ENCODE measurements around the gene PARVG.

The PARVG gene

DNA sequence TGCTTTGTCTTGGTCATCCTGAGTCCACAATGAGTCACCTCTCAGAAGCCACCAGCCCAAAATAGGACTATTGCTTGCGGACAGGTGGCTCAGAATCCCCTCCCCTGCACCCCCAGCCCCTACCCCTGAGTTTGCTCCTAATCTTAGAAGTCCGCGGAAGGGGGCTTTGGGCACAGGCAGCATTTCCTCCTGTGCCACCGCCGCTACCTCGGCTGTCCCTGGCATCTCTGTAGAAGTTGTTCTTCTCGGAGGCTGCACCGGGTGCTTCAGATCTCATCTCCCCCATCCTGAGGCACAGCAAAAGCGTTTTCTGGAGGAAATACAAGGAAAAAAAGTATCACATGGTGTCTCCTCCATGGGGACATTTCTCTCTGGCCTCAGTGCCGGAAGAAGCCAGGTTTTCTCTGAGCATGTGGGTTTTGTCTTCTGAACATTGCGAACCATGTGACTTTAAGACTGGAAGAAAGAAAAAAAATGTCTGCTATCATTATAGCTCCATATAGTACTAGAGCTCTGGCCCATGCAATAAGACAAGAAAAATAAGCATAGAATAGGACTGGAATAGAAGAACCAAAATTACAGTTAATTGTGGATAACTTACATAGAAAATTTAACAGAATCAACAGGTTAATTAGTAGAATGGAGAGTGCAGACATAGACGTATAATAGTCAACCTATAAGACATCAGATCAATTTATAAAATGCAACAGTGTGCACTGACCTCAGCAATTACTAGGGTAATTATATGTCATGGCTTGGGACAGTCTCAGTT, 68.8 kb downstream of the PARVG start:
- no peak overlapping the region for H3K9ac ChIP-seq (ENCODE audit: low read length)
- H3K9me2 ChIP-seq (replicated peaks; ENCODE audit: insufficient read depth, low read length) = no peaks in the 10 kb centered on the region
- no peaks in the 10 kb centered on the region for H3K4me1 ChIP-seq (ENCODE audit: low read length)
- H3K9me3 ChIP-seq (replicated peaks; ENCODE audit: insufficient read depth, low read length) = no peaks in the 10 kb centered on the region
- H2AFZ ChIP-seq (ENCODE audit: low read length) = no peak overlapping the region
- TF ChIP-seq, protein P1, sequence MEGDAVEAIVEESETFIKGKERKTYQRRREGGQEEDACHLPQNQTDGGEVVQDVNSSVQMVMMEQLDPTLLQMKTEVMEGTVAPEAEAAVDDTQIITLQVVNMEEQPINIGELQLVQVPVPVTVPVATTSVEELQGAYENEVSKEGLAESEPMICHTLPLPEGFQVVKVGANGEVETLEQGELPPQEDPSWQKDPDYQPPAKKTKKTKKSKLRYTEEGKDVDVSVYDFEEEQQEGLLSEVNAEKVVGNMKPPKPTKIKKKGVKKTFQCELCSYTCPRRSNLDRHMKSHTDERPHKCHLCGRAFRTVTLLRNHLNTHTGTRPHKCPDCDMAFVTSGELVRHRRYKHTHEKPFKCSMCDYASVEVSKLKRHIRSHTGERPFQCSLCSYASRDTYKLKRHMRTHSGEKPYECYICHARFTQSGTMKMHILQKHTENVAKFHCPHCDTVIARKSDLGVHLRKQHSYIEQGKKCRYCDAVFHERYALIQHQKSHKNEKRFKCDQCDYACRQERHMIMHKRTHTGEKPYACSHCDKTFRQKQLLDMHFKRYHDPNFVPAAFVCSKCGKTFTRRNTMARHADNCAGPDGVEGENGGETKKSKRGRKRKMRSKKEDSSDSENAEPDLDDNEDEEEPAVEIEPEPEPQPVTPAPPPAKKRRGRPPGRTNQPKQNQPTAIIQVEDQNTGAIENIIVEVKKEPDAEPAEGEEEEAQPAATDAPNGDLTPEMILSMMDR (IDR thresholded peaks at IDR 0.05; ENCODE audit: low read length) = no peak
- no peak for TF ChIP-seq EZH2 (optimal IDR thresholded peaks at IDR 0.05; ENCODE audit: low read depth, low read length)
- no peak for TF ChIP-seq EZH2phosphoT487 (IDR thresholded peaks at IDR 0.05; ENCODE audit: low read length)
- H4K20me1 ChIP-seq (ENCODE audit: insufficient read depth, low read length) = no peaks in the 10 kb centered on the region
- no peak overlapping the region for H3K27ac ChIP-seq (ENCODE audit: low read length)
- H3F3A ChIP-seq (ENCODE audit: insufficient read depth, low read length) = no peaks in the 10 kb centered on the region
- DNase-seq = no peak
- no peaks in the 10 kb centered on the region for H3K79me2 ChIP-seq (ENCODE audit: low read length)
- H3K27me3 ChIP-seq (replicated peaks; ENCODE audit: insufficient read depth, low read length) = peaks cover 97% of the 10 kb centered on the region
- no peaks in the 10 kb centered on the region for H3K36me3 ChIP-seq (replicated peaks; ENCODE audit: insufficient read depth, low read length)
- no peak overlapping the region for H3K4me2 ChIP-seq (ENCODE audit: low read depth, low read length)
- H3K4me3 ChIP-seq (ENCODE audit: low read length) = no peak overlapping the region

DNA sequence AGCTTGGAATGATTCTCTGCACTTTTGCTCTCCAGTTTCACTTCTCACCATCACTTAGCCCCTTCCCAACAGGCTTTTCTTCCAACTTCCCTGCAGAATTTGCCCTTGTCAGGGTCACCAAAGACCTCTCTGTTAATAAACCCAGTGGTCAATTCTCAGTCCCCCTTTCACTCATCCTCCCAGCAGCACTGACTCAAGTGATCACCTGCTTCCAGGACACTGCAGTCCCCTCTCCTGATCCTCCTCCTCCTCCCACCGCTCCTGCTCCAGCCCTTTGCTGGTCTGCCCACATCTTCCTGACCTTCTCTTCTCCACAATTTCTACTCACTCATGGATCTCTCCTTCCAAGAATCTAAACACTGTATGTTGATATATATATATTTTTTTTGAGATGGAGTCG, 74.1 kb downstream of the PARVG start:
- Histone ChIP-seq H3K27ac (ENCODE audit: low read length) (no peak overlapping the region), H2AFZ (ENCODE audit: low read length) (no peak overlapping the region), H3K4me1 (ENCODE audit: low read length) (no peaks in the 10 kb centered on the region), H4K20me1 (ENCODE audit: insufficient read depth, low read length) (no peaks in the 10 kb centered on the region), H3F3A (ENCODE audit: insufficient read depth, low read length) (no peaks in the 10 kb centered on the region), H3K4me2 (ENCODE audit: low read depth, low read length) (no peak overlapping the region), H3K27me3 (replicated peaks; ENCODE audit: insufficient read depth, low read length) (peaks cover 80% of the 10 kb centered on the region), H3K36me3 (replicated peaks; ENCODE audit: insufficient read depth, low read length) (no peaks in the 10 kb centered on the region), H3K79me2 (ENCODE audit: low read length) (no peaks in the 10 kb centered on the region), H3K9me2 (replicated peaks; ENCODE audit: insufficient read depth, low read length) (no peaks in the 10 kb centered on the region), H3K4me3 (ENCODE audit: low read length) (no peak overlapping the region), H3K9me3 (replicated peaks; ENCODE audit: insufficient read depth, low read length) (no peaks in the 10 kb centered on the region), H3K9ac (ENCODE audit: low read length) (no peak overlapping the region)
- no peak for TF ChIP-seq EZH2phosphoT487 (IDR thresholded peaks at IDR 0.05; ENCODE audit: low read length)
- TF ChIP-seq EZH2 (optimal IDR thresholded peaks at IDR 0.05; ENCODE audit: low read depth, low read length) = no peak
- TF ChIP-seq, protein P1 (IDR thresholded peaks at IDR 0.05; ENCODE audit: low read length) = no peak
- DNase-seq = no peak

DNA sequence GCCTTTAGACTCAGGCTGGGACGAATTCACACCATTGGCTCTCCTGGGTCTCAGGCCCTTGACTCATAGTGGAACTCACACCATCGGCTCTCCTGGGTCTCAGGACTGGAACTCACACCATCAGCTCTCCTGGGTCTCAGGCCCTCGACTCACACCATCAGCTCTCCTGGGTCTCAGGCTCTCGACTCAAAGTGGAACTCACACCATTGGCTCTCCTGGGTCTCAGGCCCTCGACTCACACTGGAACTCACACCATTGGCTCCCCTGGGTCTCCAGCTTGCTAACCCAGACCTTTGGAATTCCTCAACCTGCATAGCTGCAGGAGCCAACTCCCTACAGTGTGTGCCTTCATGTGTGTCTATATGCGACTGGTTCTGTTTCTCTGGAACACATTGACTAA, 75.4 kb downstream of the PARVG start:
- H3K9ac ChIP-seq (ENCODE audit: low read length) = no peak overlapping the region
- H3K27ac ChIP-seq (ENCODE audit: low read length) = no peak overlapping the region
- H3K27me3 ChIP-seq (replicated peaks; ENCODE audit: insufficient read depth, low read length) = peaks cover 72% of the 10 kb centered on the region
- H3K9me3 ChIP-seq (replicated peaks; ENCODE audit: insufficient read depth, low read length) = no peaks in the 10 kb centered on the region
- no peak overlapping the region for H3K4me2 ChIP-seq (ENCODE audit: low read depth, low read length)
- no peaks in the 10 kb centered on the region for H3K4me1 ChIP-seq (ENCODE audit: low read length)
- no peaks in the 10 kb centered on the region for H3K79me2 ChIP-seq (ENCODE audit: low read length)
- DNase-seq = no peak
- no peaks in the 10 kb centered on the region for H3F3A ChIP-seq (ENCODE audit: insufficient read depth, low read length)
- no peaks in the 10 kb centered on the region for H3K36me3 ChIP-seq (replicated peaks; ENCODE audit: insufficient read depth, low read length)
- H2AFZ ChIP-seq (ENCODE audit: low read length) = no peak overlapping the region
- no peaks in the 10 kb centered on the region for H4K20me1 ChIP-seq (ENCODE audit: insufficient read depth, low read length)
- TF ChIP-seq, protein P1 (IDR thresholded peaks at IDR 0.05; ENCODE audit: low read length) = no peak
- TF ChIP-seq EZH2phosphoT487 (IDR thresholded peaks at IDR 0.05; ENCODE audit: low read length) (no peak), EZH2 (optimal IDR thresholded peaks at IDR 0.05; ENCODE audit: low read depth, low read length) (no peak)
- no peaks in the 10 kb centered on the region for H3K9me2 ChIP-seq (replicated peaks; ENCODE audit: insufficient read depth, low read length)
- no peak overlapping the region for H3K4me3 ChIP-seq (ENCODE audit: low read length)
